ENCODE measurements around the gene TGM2.

TGM2 gene

DNA sequence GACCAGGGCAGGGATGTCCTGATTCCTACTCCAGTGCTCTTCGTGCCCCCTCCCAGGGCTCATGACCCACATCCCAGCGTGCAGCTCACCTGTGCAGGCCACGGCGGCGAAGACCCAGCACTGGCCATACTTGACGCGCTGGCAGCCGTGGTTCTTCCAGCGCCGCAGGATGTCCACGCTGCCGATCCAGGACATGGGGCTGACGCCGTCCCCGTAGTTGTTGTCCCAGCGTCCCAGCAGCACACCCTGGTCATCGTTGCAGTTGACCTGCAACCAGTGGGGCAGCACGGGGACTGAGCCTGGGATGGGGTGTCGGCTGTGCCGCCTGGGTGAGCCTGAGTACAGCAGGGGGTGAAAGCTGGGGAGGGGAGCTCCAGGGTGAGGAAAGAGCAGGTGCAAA, 18.4 kb downstream of the TGM2 start:
- DNase-seq (ENCODE audit: low read depth): no peak
- no peak overlapping the region for H3K4me3 ChIP-seq (ENCODE audit: low read depth, low read length)
- no peak for TF ChIP-seq CTCF (IDR thresholded peaks at IDR 0.05; ENCODE audit: insufficient read depth, low read depth, low read length, missing control alignments)

GRCh38 chr20:38146156-38146555, 18.9 kb downstream of the TGM2 start:
- DNase-seq (ENCODE audit: low read depth): no peak
- no peak for TF ChIP-seq CTCF (IDR thresholded peaks at IDR 0.05; ENCODE audit: insufficient read depth, low read depth, low read length, missing control alignments)
- no peak overlapping the region for H3K4me3 ChIP-seq (ENCODE audit: low read depth, low read length)

DNA sequence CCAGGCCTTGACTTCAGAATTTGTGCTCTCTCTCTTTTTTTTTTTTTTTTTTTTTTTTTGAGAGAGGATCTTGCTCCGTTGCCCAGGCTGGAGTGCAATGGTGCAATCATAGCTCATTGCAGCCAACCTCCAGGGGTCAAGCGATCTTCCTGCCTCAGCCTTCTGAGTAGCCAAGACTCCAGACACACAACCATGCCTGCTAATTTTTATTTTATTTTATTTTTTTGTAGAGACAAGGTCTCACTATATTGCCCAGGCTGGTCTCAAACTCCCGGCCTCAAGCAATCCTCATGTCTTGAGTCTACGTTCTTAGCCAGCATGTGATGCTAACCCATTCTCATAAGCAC, 19.4 kb downstream of the TGM2 start:
- no peak for TF ChIP-seq CTCF (IDR thresholded peaks at IDR 0.05; ENCODE audit: insufficient read depth, low read depth, low read length, missing control alignments)
- DNase-seq (ENCODE audit: low read depth): no peak
- H3K4me3 ChIP-seq (ENCODE audit: low read depth, low read length): no peak overlapping the region

- no peak for TF ChIP-seq CTCF (IDR thresholded peaks at IDR 0.05; ENCODE audit: insufficient read depth, low read depth, low read length, missing control alignments)
- DNase-seq (ENCODE audit: low read depth): no peak
- no peak overlapping the region for H3K4me3 ChIP-seq (ENCODE audit: low read depth, low read length)
These were observed 19.9 kb downstream of the TGM2 start for GRCh38 chr20:38144974-38145728.

- no peak for TF ChIP-seq CTCF (IDR thresholded peaks at IDR 0.05; ENCODE audit: insufficient read depth, low read depth, low read length, missing control alignments)
These were observed 20.5 kb downstream of the TGM2 start for GRCh38 chr20:38144598-38144973.

DNA sequence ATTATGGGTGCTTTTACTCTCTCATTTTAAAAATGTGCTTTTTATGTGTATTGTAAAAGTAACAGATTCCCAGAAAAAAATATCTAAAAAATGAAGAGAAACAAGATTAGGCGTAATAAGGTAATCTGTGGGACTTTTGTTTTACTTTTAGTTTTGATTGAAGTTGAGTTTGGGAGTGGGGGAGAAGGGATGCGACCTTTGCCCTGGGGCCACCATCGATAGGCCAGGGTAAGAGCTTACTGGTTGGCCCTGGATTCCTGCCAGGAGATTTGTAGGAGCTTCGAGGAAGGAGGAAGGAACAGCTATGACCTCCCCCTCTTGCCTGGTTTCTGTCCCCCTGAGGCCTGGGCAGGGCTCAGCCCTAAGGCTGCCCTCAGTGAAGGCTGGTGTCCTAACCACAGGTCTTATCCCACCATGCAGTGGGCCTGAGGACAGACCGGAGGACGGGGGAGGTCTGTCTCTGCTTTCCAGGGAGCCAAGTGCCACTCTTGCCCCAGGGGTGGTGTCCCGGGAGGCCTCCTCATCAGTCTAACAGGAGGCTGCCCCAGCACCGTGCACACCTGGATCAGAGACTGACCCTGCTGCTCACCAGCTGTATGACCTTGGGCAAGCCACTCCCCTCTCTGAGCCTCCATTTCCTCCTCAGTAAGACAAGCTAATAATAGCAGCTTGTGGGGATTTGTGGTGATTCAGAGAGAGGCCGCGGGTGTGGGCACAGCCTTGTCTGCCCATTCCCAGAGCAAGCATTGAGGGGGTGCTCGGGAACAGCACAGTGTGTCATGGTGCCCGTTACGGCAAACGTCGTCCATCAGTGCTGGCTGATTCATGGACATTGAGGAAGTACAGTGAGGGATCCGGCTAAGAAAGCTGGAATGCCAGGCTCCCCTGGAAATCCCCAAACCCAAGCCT, 21.2 kb downstream of the TGM2 start:
- no peak for TF ChIP-seq CTCF (IDR thresholded peaks at IDR 0.05; ENCODE audit: insufficient read depth, low read depth, low read length, missing control alignments)
- H3K4me3 ChIP-seq (ENCODE audit: low read depth, low read length): no peak overlapping the region
- no peak for DNase-seq (ENCODE audit: low read depth)

More at GRCh38 chr20:38144598-38144973, 20.5 kb downstream of the TGM2 start:
- no peak overlapping the region for H3K4me3 ChIP-seq (ENCODE audit: low read depth, low read length)
- no peak for DNase-seq (ENCODE audit: low read depth)

Data from GM12865 (cell line).